ENCODE results near the gene SLC25A28.

The SLC25A28 gene

DNA sequence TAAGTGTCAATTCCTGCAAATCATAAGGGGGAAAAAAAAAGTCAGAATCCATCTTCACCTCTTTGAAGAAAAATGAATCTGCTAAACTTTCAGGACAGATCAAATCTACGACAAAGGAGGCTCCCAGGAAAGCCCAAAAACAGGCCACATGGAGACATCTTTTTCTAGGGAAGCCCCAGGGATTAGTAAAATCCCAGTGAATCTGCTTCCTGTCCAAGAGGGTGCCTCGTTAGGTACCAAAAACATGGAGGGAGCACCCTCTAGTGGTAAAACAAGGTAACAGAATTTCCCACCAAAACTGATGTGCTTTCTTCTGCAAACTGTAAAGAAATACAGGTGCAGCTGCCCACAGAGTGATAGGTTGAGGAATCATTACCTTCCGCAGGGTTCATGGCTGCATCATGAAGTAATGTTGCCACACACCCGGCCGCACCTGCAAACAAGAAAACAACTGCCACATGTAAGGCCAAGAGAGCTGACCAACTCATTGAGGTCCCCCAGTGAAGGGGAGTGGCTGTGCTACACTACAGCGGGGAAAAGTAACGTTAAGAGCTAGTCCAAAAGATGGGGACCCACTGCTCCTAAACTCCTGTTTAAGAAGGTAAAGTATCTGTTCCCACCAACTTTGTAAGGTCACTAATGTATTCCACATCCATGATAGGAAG, 7.9 kb downstream of the SLC25A28 start:
- DNase-seq (ENCODE audit: low spot score) = peak; percentile 70
- TF ChIP-seq CTCF (IDR thresholded peaks at IDR 0.05; ENCODE audit: extremely low read depth, missing control alignments) = peak; percentile 58

- no peak for TF ChIP-seq CTCF (IDR thresholded peaks at IDR 0.05; ENCODE audit: extremely low read depth, missing control alignments)
- no peak for DNase-seq (ENCODE audit: low spot score)
Measured at GRCh38 chr10:99611326-99611725, 8.9 kb downstream of the SLC25A28 start.

DNA sequence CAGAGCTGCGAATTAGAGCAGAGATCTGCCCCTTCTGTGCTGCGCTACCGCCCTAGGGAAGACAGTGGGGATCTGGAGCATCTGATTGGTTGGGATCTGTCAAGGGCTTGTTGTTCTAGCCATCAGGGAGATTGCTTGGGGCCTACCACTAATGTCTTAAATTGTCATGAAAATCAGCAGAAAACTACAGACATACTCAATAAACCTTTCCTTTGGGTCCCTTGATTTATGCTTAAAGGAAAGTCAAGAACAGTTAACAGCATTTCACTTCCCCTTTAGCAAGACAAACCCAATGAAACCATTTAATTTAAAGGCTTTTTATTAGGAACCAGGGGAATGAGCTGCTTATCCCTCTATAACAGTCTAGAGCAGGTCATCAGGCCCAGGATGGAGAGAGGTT, 10.0 kb downstream of the SLC25A28 start:
- DNase-seq (ENCODE audit: low spot score) = no peak
- no peak for TF ChIP-seq CTCF (IDR thresholded peaks at IDR 0.05; ENCODE audit: extremely low read depth, missing control alignments)

- no peak for TF ChIP-seq CTCF (IDR thresholded peaks at IDR 0.05; ENCODE audit: extremely low read depth, missing control alignments)
- no peak for DNase-seq (ENCODE audit: low spot score)
Measured at GRCh38 chr10:99609186-99609585, 11.1 kb downstream of the SLC25A28 start.

DNA sequence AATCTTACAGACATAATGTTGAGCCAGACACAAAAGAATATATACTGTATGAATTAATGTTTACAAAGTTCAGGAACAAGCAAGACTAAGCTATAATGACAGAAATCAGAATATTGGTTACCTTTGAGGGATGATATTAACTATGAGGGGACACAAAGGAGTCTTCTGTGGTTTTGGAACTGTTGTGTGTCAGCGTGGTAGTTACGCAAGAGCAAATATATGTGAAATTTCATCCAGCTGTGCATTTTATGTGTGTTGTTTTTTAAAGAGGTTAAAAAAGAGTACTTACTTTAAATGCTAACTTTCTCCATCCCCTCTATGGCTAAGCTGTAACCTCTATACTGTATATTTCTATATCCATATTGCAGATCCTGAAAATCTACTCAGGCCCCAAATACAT, 14.9 kb downstream of the SLC25A28 start:
- no peak for DNase-seq (ENCODE audit: low spot score)
- TF ChIP-seq CTCF (IDR thresholded peaks at IDR 0.05; ENCODE audit: extremely low read depth, missing control alignments) = no peak

- DNase-seq (ENCODE audit: low spot score) = no peak
- no peak for TF ChIP-seq CTCF (IDR thresholded peaks at IDR 0.05; ENCODE audit: extremely low read depth, missing control alignments)
Measured at GRCh38 chr10:99604862-99605261, 15.4 kb downstream of the SLC25A28 start.

DNA sequence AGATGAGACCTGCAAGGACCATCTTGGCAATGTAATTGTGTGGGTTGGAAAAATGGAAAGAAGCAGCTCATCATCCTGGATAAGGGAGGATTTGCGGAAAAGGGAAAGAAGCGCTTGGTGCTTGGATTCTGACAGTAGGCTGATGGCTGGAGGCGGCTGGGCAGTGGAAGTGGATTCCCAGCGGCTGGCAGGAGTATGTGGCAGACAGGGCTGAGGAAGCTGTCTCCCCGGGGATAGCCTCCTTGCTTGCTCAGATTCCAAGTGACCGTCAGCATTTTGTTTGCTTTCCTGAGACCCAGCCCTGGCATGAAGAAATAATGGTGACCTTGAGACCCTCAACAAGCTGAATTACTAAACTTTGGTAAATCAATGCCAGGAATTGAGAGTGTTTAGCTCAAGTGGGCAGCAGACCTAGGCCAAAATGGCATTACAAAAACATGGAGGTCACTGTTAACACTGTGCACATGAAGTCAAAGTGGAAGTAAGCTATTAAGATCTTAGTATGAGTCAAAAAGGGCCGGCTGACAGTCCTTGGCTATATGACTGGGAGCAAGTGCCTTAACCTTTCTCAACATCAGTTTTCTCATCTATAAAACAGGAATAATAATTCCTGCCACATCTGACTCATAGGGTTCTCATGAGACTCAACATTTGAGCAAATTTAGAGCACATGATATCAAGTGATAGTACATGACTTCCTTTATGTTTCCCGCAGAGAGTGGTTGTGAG, 21.3 kb downstream of the SLC25A28 start:
- TF ChIP-seq CTCF (IDR thresholded peaks at IDR 0.05; ENCODE audit: extremely low read depth, missing control alignments) = no peak
- DNase-seq (ENCODE audit: low spot score) = no peak

Data from GM20000 (cell line).